Smooth muscle cell (in vitro differentiated cells): ENCODE results near the gene SHISAL1. TPM values are rescaled to one million over a fixed set of nuclear protein-coding genes. Genes with fewer than 3 reads are reported as not detected.

Experiments
- DNase-seq: peaks from one replicate; lab custom pipeline; 2025; ENCODE audit not compliant: unreplicated experiment; lab: John Stamatoyannopoulos, UW
- H2AFZ ChIP-seq: fragments of 200-600 bp; sonication (generic); 2 replicates; pipeline ENCODE4 v1.6.0; 2016; ENCODE audit warnings: antibody characterized with exemption, low read depth, mild to moderate bottlenecking
- H3F3A ChIP-seq: fragments of 200-600 bp; sonication (generic); 2 replicates; pipeline ENCODE4 v1.6.0; 2017; ENCODE audit warnings: antibody characterized with exemption, low read depth
- H3K27ac ChIP-seq: fragments of 200-600 bp; sonication (generic); 2 replicates; pipeline ENCODE4 v1.5.1; 2016; ENCODE audit warnings: low read depth, mild to moderate bottlenecking
- H3K27me3 ChIP-seq: fragments of 200-600 bp; sonication (generic); 2 replicates; pipeline ENCODE4 v1.6.1; 2016; ENCODE audit warnings: low read depth, mild to moderate bottlenecking
- H3K36me3 ChIP-seq: fragments of 200-600 bp; sonication (generic); 2 replicates; pipeline ENCODE4 v1.5.1; 2016; ENCODE audit warnings: low read depth
- H3K4me1 ChIP-seq: fragments of 200-600 bp; sonication (generic); 2 replicates; pipeline ENCODE4 v1.5.1; 2016; ENCODE audit warnings: low read depth
- H3K4me2 ChIP-seq: fragments of 200-600 bp; sonication (generic); 2 replicates; pipeline ENCODE4 v1.6.0; 2016; ENCODE audit warnings: mild to moderate bottlenecking
- H3K4me3 ChIP-seq: fragments of 200-600 bp; sonication (generic); 2 replicates; pipeline ENCODE4 v1.5.1; 2016; ENCODE audit warnings: mild to moderate bottlenecking
- H3K79me2 ChIP-seq: fragments of 200-600 bp; sonication (generic); 2 replicates; pipeline ENCODE4 v1.6.0; 2016; ENCODE audit warnings: low read depth, mild to moderate bottlenecking
- H3K9ac ChIP-seq: fragments of 200-600 bp; sonication (generic); 2 replicates; pipeline ENCODE4 v1.6.0; 2016; ENCODE audit warnings: low read depth
- H3K9me3 ChIP-seq: fragments of 200-600 bp; sonication (generic); replicated peaks from 2 replicates; pipeline ENCODE4 v1.5.1; 2016; ENCODE audit warnings: low read depth
- H4K20me1 ChIP-seq: fragments of 200-600 bp; sonication (generic); 2 replicates; pipeline ENCODE4 v1.6.0; 2016; ENCODE audit warnings: low read depth
- CTCF ChIP-seq: fragments of 200-600 bp; sonication (generic); IDR thresholded peaks from 2 replicates; pipeline ENCODE4 v1.5.1; 2017; ENCODE audit warnings: borderline replicate concordance, mild to moderate bottlenecking, antibody characterized with exemption; ENCODE audit not compliant: insufficient read depth, poor library complexity, severe bottlenecking
- WGBS: methylation state at CpG from one replicate; pipeline ENCODE4 v1.1.7; 2016; ENCODE audit warnings: low lambda C conversion rate; 5-methylcytosine and 5-hydroxymethylcytosine counted together
- polyA plus RNA-seq: library from polyadenylated mRNA; unstranded; fragments of >200 nt; fragmentation: Nextera tagmentation; extraction: Ambion mirVana; gene quantifications from 2 replicates; pipeline ENCODE4 v1.2.1, GENCODE V29; 2016
- total RNA-seq: library from RNA; depleted of rRNA; stranded (reverse); fragments of >200 nt; gene quantifications from 2 replicates; pipeline ENCODE4 v1.2.3, GENCODE V29; 2014

SHISAL1 gene
- total and polyA plus RNA-seq, 2 experiments from 2014 or later, result 0.78 to 1.9 TPM

DNA sequence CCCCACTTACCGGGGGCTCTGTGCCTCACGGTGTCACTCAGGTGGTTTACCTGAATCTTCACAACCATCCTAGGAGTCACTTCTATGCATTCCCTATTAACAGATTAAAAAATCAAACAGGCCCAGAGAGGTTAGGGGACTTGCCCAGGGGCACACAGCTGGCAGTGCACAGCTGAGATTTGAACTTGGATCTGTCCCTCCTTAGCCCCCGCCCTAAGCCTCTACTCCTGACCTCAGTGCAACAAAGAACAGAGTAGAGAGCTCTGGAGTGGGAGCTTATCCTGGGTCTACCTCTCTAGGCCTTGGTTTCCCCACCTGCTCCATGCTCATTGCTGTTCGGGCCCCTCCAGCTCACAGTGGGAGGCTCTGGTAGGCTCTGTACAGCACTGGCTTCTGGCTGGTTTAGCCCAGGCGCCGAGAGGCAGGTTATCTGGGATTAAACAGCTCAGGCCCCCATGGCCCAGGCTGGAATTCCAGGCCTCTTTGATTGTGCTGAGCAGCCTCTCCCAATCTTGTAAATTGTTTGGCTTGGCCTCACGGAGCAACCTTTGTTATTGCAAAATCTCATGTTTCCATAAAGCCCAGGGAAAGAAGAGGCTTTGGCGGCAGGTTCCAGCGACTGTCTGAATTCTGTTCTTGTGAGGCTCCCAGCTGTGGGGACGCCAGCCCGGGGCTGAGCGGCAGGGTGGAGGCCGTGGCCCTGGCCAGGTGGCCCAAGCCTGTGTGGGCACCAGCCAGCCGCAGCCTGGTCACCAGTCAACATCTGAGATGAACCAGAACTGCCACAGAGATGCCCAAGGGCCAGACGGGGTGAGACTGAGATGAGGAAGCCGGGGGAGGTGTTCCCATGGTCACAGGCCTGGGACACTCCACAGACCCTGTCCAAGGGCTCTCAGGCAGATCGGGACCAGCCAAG, 28.9 kb upstream of the SHISAL1 start:
- no peak overlapping the region for H2AFZ ChIP-seq
- DNase-seq, result no peak
- H3K4me1 ChIP-seq, result peaks cover 14% of the 10 kb centered on the region
- H3K36me3 ChIP-seq, result no peaks in the 10 kb centered on the region
- H4K20me1 ChIP-seq, result no peaks in the 10 kb centered on the region
- H3K4me2 ChIP-seq, result no peak overlapping the region
- H3K27ac ChIP-seq, result no peak overlapping the region
- no peaks in the 10 kb centered on the region for H3K79me2 ChIP-seq
- TF ChIP-seq CTCF, result no peak
- H3K4me3 ChIP-seq, result no peak overlapping the region
- no peak overlapping the region for H3K9ac ChIP-seq
- no peaks in the 10 kb centered on the region for H3F3A ChIP-seq
- H3K27me3 ChIP-seq, result no peaks in the 10 kb centered on the region
- 54% methylated on average over 17 of the region's 17 CpGs for WGBS
- no peaks in the 10 kb centered on the region for H3K9me3 ChIP-seq

GRCh38 chr22:44340271-44341239, 27.8 kb upstream of the SHISAL1 start:
- no peaks in the 10 kb centered on the region for H3K27me3 ChIP-seq
- H3K9ac ChIP-seq, result no peak overlapping the region
- no peaks in the 10 kb centered on the region for H3K79me2 ChIP-seq
- 92% methylated on average over 21 of the region's 21 CpGs for WGBS
- no peak overlapping the region for H3K4me3 ChIP-seq
- no peaks in the 10 kb centered on the region for H3K9me3 ChIP-seq
- TF ChIP-seq CTCF, result no peak
- H3K27ac ChIP-seq, result no peak overlapping the region
- no peak for DNase-seq
- no peaks in the 10 kb centered on the region for H4K20me1 ChIP-seq
- no peaks in the 10 kb centered on the region for H3K36me3 ChIP-seq
- H2AFZ ChIP-seq, result no peak overlapping the region
- peaks cover 14% of the 10 kb centered on the region for H3K4me1 ChIP-seq
- no peaks in the 10 kb centered on the region for H3F3A ChIP-seq
- no peak overlapping the region for H3K4me2 ChIP-seq

DNA sequence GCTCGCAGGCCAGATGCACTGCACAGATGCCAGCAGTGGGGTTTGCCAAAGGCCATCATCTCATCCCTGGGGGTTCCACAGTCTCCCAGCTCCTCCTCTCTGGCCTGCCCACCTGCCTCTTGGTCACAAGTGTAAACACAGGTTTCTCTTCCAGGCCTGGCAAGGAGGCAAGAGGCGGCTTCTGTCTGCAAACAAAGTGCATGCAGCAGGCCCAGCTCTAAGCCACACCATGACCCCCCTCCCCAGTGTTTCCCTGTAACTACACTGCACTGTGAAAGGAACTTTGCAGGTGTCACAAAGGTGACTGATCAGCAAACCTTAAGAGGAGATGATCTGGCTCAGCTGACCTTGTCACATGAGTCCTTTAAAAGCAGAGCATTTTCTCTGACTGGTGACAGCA, 26.2 kb upstream of the SHISAL1 start:
- 96% methylated on average over 2 of the region's 2 CpGs for WGBS
- Histone ChIP-seq H4K20me1 (no peaks in the 10 kb centered on the region), H3K4me2 (no peak overlapping the region), H3K9me3 (no peaks in the 10 kb centered on the region), H3K4me3 (no peak overlapping the region), H3K27me3 (no peaks in the 10 kb centered on the region), H3K4me1 (peaks cover 14% of the 10 kb centered on the region), H3K79me2 (no peaks in the 10 kb centered on the region), H2AFZ (no peak overlapping the region), H3F3A (no peaks in the 10 kb centered on the region), H3K36me3 (no peaks in the 10 kb centered on the region), H3K9ac (no peak overlapping the region), H3K27ac (no peak overlapping the region)
- DNase-seq, result no peak
- no peak for TF ChIP-seq CTCF
